Colonic mucosa (tissue), 4 donors: ENCODE measurements around the gene TUBB2B. TPM values are rescaled to one million over a fixed set of nuclear protein-coding genes. Genes with fewer than 3 reads are reported as not detected.

Source experiments
- DNase-seq: peaks from one replicate; pipeline ENCODE4 v3.0.0-alpha.2; 2020
- H3K27ac ChIP-seq: fragments of 200-600 bp; one replicate; pipeline ENCODE4 v1.8.0; 2021
- H3K27me3 ChIP-seq: fragments of 200-600 bp; one replicate; pipeline ENCODE4 v1.8.0; 2021
- H3K36me3 ChIP-seq: fragments of 200-600 bp; one replicate; pipeline ENCODE4 v1.8.0; 2021
- H3K4me1 ChIP-seq: fragments of 200-600 bp; one replicate; pipeline ENCODE4 v1.8.0; 2021; ENCODE audit warnings: mild to moderate bottlenecking
- H3K4me3 ChIP-seq: fragments of 200-600 bp; one replicate; pipeline ENCODE4 v1.8.0; 2021
- H3K9ac ChIP-seq, 2 donors: one replicate each; pipeline ENCODE4 v1.7.0; 2013; ENCODE audit warnings: control low read depth in 2 of 2, low read depth in 2 of 2, low read length in 2 of 2
- H3K9me3 ChIP-seq: fragments of 200-600 bp; one replicate; pipeline ENCODE4 v1.8.0; 2021
- CTCF ChIP-seq: fragments of 200-600 bp; IDR thresholded peaks from one replicate; pipeline ENCODE4 v1.8.0; 2022; ENCODE audit warnings: antibody characterized with exemption, mild to moderate bottlenecking
- intact Hi-C: fragments of 100-400 bp; cut with DNase I; formaldehyde crosslinking; loops from one replicate; pipeline ENCODE4 v1.14.1; 2022
- total RNA-seq, 2 donors: library from RNA; stranded (reverse); fragmentation: NEBNext Ultra II Directional in 1 of 2; extraction: Animal tissue kit (Norgen Biotek cat#: 25700) in 1 of 2; gene quantifications; one replicate each; pipeline ENCODE4 v1.2.1, GENCODE V29; 2021
- donor health status: healthy.
- donor health status: DM: no; HTN: no; CAD: no.
- donor health status: DM: no; HTN: no; CAD: no.

Gene TUBB2B
- total RNA-seq, 2 donors from 2014 or later = 2.3 to 5.8 TPM

GRCh38 chr6:3237761-3238662, 10.6 kb upstream of the TUBB2B start:
- peaks cover 14% of the 10 kb centered on the region for H3K27me3 ChIP-seq
- DNase-seq = no peak
- no peak for TF ChIP-seq CTCF
- no peak overlapping the region for H3K27ac ChIP-seq
- H3K4me1 ChIP-seq = no peaks in the 10 kb centered on the region
- H3K9ac ChIP-seq = no peak overlapping the region
- no peak overlapping the region for H3K4me3 ChIP-seq
- intact Hi-C loops = no loop called here
- no peaks in the 10 kb centered on the region for H3K36me3 ChIP-seq
- no peaks in the 10 kb centered on the region for H3K9me3 ChIP-seq

- H3K27ac ChIP-seq = no peak overlapping the region
- no peaks in the 10 kb centered on the region for H3K36me3 ChIP-seq
- no peaks in the 10 kb centered on the region for H3K9me3 ChIP-seq
- peaks cover 33% of the 10 kb centered on the region for H3K27me3 ChIP-seq
- peaks cover 5% of the 10 kb centered on the region for H3K4me1 ChIP-seq
- H3K9ac ChIP-seq = no peak overlapping the region
- intact Hi-C loops = no loop called here
- TF ChIP-seq CTCF = no peak
- no peak overlapping the region for H3K4me3 ChIP-seq
- no peak for DNase-seq
Observed at GRCh38 chr6:3236005-3236404, 8.6 kb upstream of the TUBB2B start.

- intact Hi-C loops = no loop called here
- H3K4me1 ChIP-seq = peaks cover 5% of the 10 kb centered on the region
- no peak for TF ChIP-seq CTCF
- peaks cover 38% of the 10 kb centered on the region for H3K27me3 ChIP-seq
- no peak overlapping the region for H3K9ac ChIP-seq
- H3K36me3 ChIP-seq = no peaks in the 10 kb centered on the region
- DNase-seq = no peak
- H3K27ac ChIP-seq = no peak overlapping the region
- H3K4me3 ChIP-seq = no peak overlapping the region
- no peaks in the 10 kb centered on the region for H3K9me3 ChIP-seq
Observed at GRCh38 chr6:3235486-3235885, 8.0 kb upstream of the TUBB2B start.

GRCh38 chr6:3233904-3234303, 6.5 kb upstream of the TUBB2B start:
- no peak overlapping the region for H3K4me3 ChIP-seq
- DNase-seq = no peak
- intact Hi-C loops = no loop called here
- H3K27ac ChIP-seq = no peak overlapping the region
- H3K27me3 ChIP-seq = peaks cover 54% of the 10 kb centered on the region
- no peaks in the 10 kb centered on the region for H3K36me3 ChIP-seq
- H3K4me1 ChIP-seq = peaks cover 13% of the 10 kb centered on the region
- no peaks in the 10 kb centered on the region for H3K9me3 ChIP-seq
- no peak overlapping the region for H3K9ac ChIP-seq
- no peak for TF ChIP-seq CTCF

GRCh38 chr6:3233321-3233720, 5.9 kb upstream of the TUBB2B start:
- TF ChIP-seq CTCF = no peak
- Histone ChIP-seq H3K9me3 (no peaks in the 10 kb centered on the region), H3K4me3 (no peak overlapping the region), H3K36me3 (no peaks in the 10 kb centered on the region), H3K27me3 (peaks cover 59% of the 10 kb centered on the region), H3K9ac (no peak overlapping the region), H3K27ac (no peak overlapping the region), H3K4me1 (peaks cover 13% of the 10 kb centered on the region)
- no peak for DNase-seq
- intact Hi-C loops = no loop called here
